Naive thymus-derived CD4-positive, alpha-beta T cell (primary cell): ENCODE results near the gene TPI1. TPM values are rescaled to one million over a fixed set of nuclear protein-coding genes. Genes with fewer than 3 reads are reported as not detected.
A peak's percentile ranks its signal among the peaks of the same experiment; 100 is the strongest.

Source experiments
- ATAC-seq: fragments of 150-1000 bp; cut with Tn5 transposase; 2 replicates; pipeline ENCODE4 v1.10.0; 2021; ENCODE audit warnings: mild to moderate bottlenecking, moderate library complexity
- CTCF ChIA-PET: fragments of 350-600 bp; sonication (Branson Sonifier 250); formaldehyde crosslinking; loops from one replicate; lab custom pipeline; 2021; ENCODE audit warnings: antibody characterized with exemption; lab: Charles Lee
- POLR2A ChIA-PET: fragments of 350-600 bp; sonication (Branson Sonifier 250); formaldehyde crosslinking; loops from one replicate; lab custom pipeline; 2021; ENCODE audit warnings: antibody characterized with exemption, inconsistent platforms; lab: Charles Lee
- DNase-seq, 9 donors: peaks; one replicate each; pipeline versions ENCODE4 v3.0.0 to v3.0.0-alpha.2; 2020 to 2022; ENCODE audit warnings: mixed read lengths in 1 of 9
- H3K27ac ChIP-seq: one replicate; pipeline ENCODE4 v1.7.0; 2013; ENCODE audit warnings: mild to moderate bottlenecking, low read depth, low read length, moderate library complexity
- H3K27me3 ChIP-seq, 2 donors: one replicate each; pipeline ENCODE4 v1.7.0; 2013; ENCODE audit warnings: low read length in 2 of 2, mild to moderate bottlenecking in 2 of 2, moderate library complexity in 2 of 2; ENCODE audit not compliant: control insufficient read depth in 2 of 2, insufficient read depth in 2 of 2
- H3K36me3 ChIP-seq, 3 experiments: 1 replicate in 2 of 3; 2 replicates in 1 of 3; pipeline ENCODE4 v1.7.0; 2013; ENCODE audit warnings: low read length in 3 of 3, mild to moderate bottlenecking in 3 of 3, moderate library complexity in 1 of 3; ENCODE audit not compliant: insufficient read depth in 3 of 3, control insufficient read depth in 2 of 3
- H3K4me1 ChIP-seq, 2 donors: one replicate each; pipeline ENCODE4 v1.7.0; 2013; ENCODE audit warnings: low read length in 2 of 2, mild to moderate bottlenecking in 2 of 2, moderate library complexity in 1 of 2; ENCODE audit not compliant: control insufficient read depth in 2 of 2, insufficient read depth in 2 of 2
- H3K4me3 ChIP-seq: 2 replicates; pipeline ENCODE4 v1.7.0; 2013; ENCODE audit warnings: mild to moderate bottlenecking, low read length
- H3K9me3 ChIP-seq, 3 experiments: 1 replicate in 2 of 3; 2 replicates in 1 of 3; pipeline ENCODE4 v1.7.0; 2013; ENCODE audit warnings: low read length in 3 of 3; ENCODE audit not compliant: control insufficient read depth in 2 of 3
- H3K27ac Mint-ChIP-seq, 9 donors: one replicate each; pipeline ENCODE4 v1.8.0; 2020 to 2022; ENCODE audit warnings: mixed read lengths in 9 of 9, mild to moderate bottlenecking in 8 of 9, moderate library complexity in 5 of 9, inconsistent platforms in 2 of 9
- H3K27me3 Mint-ChIP-seq, 5 donors: one replicate each; pipeline ENCODE4 v1.8.0; 2021 to 2022; ENCODE audit warnings: mixed read lengths in 5 of 5, mild to moderate bottlenecking in 1 of 5
- H3K36me3 Mint-ChIP-seq, 5 donors: one replicate each; pipeline ENCODE4 v1.8.0; 2020 to 2022; ENCODE audit warnings: mixed read lengths in 5 of 5, mild to moderate bottlenecking in 3 of 5, inconsistent platforms in 1 of 5
- H3K4me1 Mint-ChIP-seq, 7 donors: one replicate each; pipeline ENCODE4 v1.8.0; 2020 to 2022; ENCODE audit warnings: mixed read lengths in 7 of 7, mild to moderate bottlenecking in 3 of 7, inconsistent platforms in 1 of 7
- H3K4me3 Mint-ChIP-seq, 10 donors: one replicate each; pipeline ENCODE4 v1.8.0; 2020 to 2022; ENCODE audit warnings: mild to moderate bottlenecking in 10 of 10, mixed read lengths in 10 of 10, moderate library complexity in 6 of 10, inconsistent platforms in 2 of 10
- H3K9me3 Mint-ChIP-seq, 11 donors: one replicate each; pipeline ENCODE4 v1.8.0; 2020 to 2022; ENCODE audit warnings: mixed read lengths in 11 of 11, mild to moderate bottlenecking in 4 of 11, inconsistent platforms in 1 of 11, moderate library complexity in 1 of 11
- intact Hi-C, 2 donors: fragments of 100-400 bp; cut with micrococcal nuclease; formaldehyde crosslinking; loops; one replicate each; pipeline ENCODE4 v1.15.1; 2023
- polyA plus RNA-seq, 2 donors: library from polyadenylated mRNA; unstranded; fragments of 300-500 nt; fragmentation: Illumina TruSeq; gene quantifications; one replicate each; pipeline ENCODE4 v1.2.3, GENCODE V29; 2021
- total RNA-seq, 6 experiments: library from RNA in 5 of 6; stranded (reverse) in 5 of 6; gene quantifications; 1 replicate in 5 of 6; 2 replicates in 1 of 6; pipeline ENCODE4 v1.2.3 and lab custom pipeline; 2021 to 2026

The TPI1 gene
- total and polyA plus RNA-seq, 7 experiments from 2014 or later = 89.7 to 1,293 (median 163) TPM

GRCh38 chr12:6855322-6855721, 12.0 kb upstream of the TPI1 start:
- H3K4me1 Mint-ChIP-seq = peaks cover 18 to 36% (median 29%) of the 10 kb centered on the region in 7 donors
- CTCF ChIA-PET = interaction anchor here (0.7 to 5.3 kb wide), 2 partner anchors 14 to 17 kb away, joined by 4 to 40 read pairs; partner anchors contain the start of gene SPSB2
- intact Hi-C loops = no loop called here
- H3K36me3 ChIP-seq = peaks cover 25 to 52% (median 32%) of the 10 kb centered on the region in 3 experiments
- H3K27ac ChIP-seq = no peak overlapping the region
- peaks cover 9 to 35% (median 13%) of the 10 kb centered on the region in 5 donors for H3K36me3 Mint-ChIP-seq
- POLR2A ChIA-PET = interaction anchor here (0.7 to 2.4 kb wide), 3 partner anchors 17 to 213 kb away, joined by 3 to 8 read pairs (median 4); partner anchors contain the start of genes SPSB2 and ZNF384
- no peak for ATAC-seq
- no peaks in the 10 kb centered on the region for H3K27me3 Mint-ChIP-seq
- no peaks in the 10 kb centered on the region for H3K27me3 ChIP-seq
- no peak overlapping the region for H3K4me3 ChIP-seq
- H3K4me3 Mint-ChIP-seq = no peak overlapping the region
- H3K27ac Mint-ChIP-seq = peak overlapping the region in 1 of 9 donors; percentile 75
- peaks cover 16 to 18% of the 10 kb centered on the region in 2 donors for H3K4me1 ChIP-seq
- no peaks in the 10 kb centered on the region for H3K9me3 ChIP-seq
- no peak for DNase-seq
- no peaks in the 10 kb centered on the region for H3K9me3 Mint-ChIP-seq

DNA sequence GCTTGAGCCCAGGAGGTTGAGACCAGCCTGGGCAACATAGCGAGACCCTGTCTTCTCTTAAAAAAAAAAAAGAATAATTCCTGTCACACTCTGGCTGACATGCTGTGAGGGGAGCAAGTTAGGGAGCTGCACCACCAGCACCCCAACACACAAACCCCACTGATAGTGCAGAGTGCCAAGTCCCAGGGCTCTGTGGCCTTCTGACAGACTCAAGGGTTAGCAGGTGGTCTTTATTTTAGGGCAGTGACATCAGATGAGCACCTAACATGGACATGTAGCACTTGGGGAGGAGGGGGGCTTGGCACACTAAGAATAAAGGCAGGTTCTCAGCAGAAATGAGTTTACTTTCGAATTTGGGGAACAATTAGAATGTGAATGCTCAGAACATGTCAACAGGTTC, 8.5 kb upstream of the TPI1 start:
- Histone ChIP-seq H3K4me1 (peaks cover 0 to 8% of the 10 kb centered on the region in 2 donors), H3K36me3 (peaks cover 34 to 85% (median 50%) of the 10 kb centered on the region in 3 experiments), H3K4me3 (no peak overlapping the region), H3K27ac (no peak overlapping the region), H3K9me3 (no peaks in the 10 kb centered on the region), H3K27me3 (no peaks in the 10 kb centered on the region)
- no peak overlapping the region for H3K27ac Mint-ChIP-seq
- DNase-seq (no peak), ATAC-seq (no peak)
- intact Hi-C loops = no loop called here
- ChIA-PET CTCF (interaction anchor here (2.7 kb wide), 1 partner anchor 10 kb away, joined by 14 read pairs; no protein-coding TSS in a partner anchor), POLR2A (interaction anchor here (0.7 to 2.4 kb wide), 4 partner anchors 10 to 85 kb away, joined by 3 to 8 read pairs (median 3); partner anchors contain the start of genes C12orf57 and RNU7-1)
- no peak overlapping the region for H3K4me3 Mint-ChIP-seq
- no peaks in the 10 kb centered on the region for H3K9me3 Mint-ChIP-seq
- no peaks in the 10 kb centered on the region for H3K27me3 Mint-ChIP-seq
- peaks cover 5 to 22% (median 15%) of the 10 kb centered on the region in 7 donors for H3K4me1 Mint-ChIP-seq
- H3K36me3 Mint-ChIP-seq = peaks cover 18 to 55% (median 29%) of the 10 kb centered on the region in 5 donors

- DNase-seq = no peak
- no peaks in the 10 kb centered on the region for H3K27me3 ChIP-seq
- no peak overlapping the region for H3K27ac ChIP-seq
- no peak overlapping the region for H3K4me3 ChIP-seq
- no peak for ATAC-seq
- POLR2A ChIA-PET = interaction anchor here (0.9 to 2.4 kb wide), 2 partner anchors 12 to 84 kb away, joined by 3 to 8 read pairs; partner anchors contain the start of genes C12orf57 and RNU7-1
- Mint-ChIP-seq H3K4me3 (no peak overlapping the region), H3K27ac (no peak overlapping the region), H3K9me3 (no peaks in the 10 kb centered on the region), H3K4me1 (peaks cover 0 to 13% (median 3%) of the 10 kb centered on the region in 7 donors), H3K27me3 (no peaks in the 10 kb centered on the region), H3K36me3 (peaks cover 18 to 59% (median 30%) of the 10 kb centered on the region in 5 donors)
- no peaks in the 10 kb centered on the region for H3K9me3 ChIP-seq
- H3K4me1 ChIP-seq = no peaks in the 10 kb centered on the region
- intact Hi-C loops = no loop called here
- peaks cover 34 to 97% (median 50%) of the 10 kb centered on the region in 3 experiments for H3K36me3 ChIP-seq
- CTCF ChIA-PET = interaction anchor here (0.8 to 2.7 kb wide), 2 partner anchors 9 to 12 kb away, joined by 3 to 14 read pairs; no protein-coding TSS in a partner anchor
Measured at GRCh38 chr12:6860116-6860515, 7.2 kb upstream of the TPI1 start.

GRCh38 chr12:6860942-6861341, 6.4 kb upstream of the TPI1 start:
- no peaks in the 10 kb centered on the region for H3K27me3 Mint-ChIP-seq
- H3K27ac Mint-ChIP-seq = peak overlapping the region in 1 of 9 donors; percentile 30
- no peak overlapping the region for H3K4me3 Mint-ChIP-seq
- peaks cover 18 to 55% (median 33%) of the 10 kb centered on the region in 5 donors for H3K36me3 Mint-ChIP-seq
- ATAC-seq (no peak), DNase-seq (no peak)
- no peaks in the 10 kb centered on the region for H3K9me3 Mint-ChIP-seq
- CTCF ChIA-PET = interaction anchor here (1.2 to 2.7 kb wide), 3 partner anchors 8 to 17 kb away, joined by 3 to 14 read pairs (median 3); no protein-coding TSS in a partner anchor
- Histone ChIP-seq H3K27me3 (no peaks in the 10 kb centered on the region), H3K4me1 (no peaks in the 10 kb centered on the region), H3K36me3 (peaks cover 34 to 91% (median 50%) of the 10 kb centered on the region in 3 experiments), H3K27ac (no peak overlapping the region), H3K9me3 (no peaks in the 10 kb centered on the region), H3K4me3 (no peak overlapping the region)
- intact Hi-C loops = no loop called here
- H3K4me1 Mint-ChIP-seq = peaks cover 3 to 10% (median 5%) of the 10 kb centered on the region in 7 donors
- POLR2A ChIA-PET = interaction anchor here (0.6 to 1.2 kb wide), 4 partner anchors 8 to 74 kb away, joined by 3 to 5 read pairs (median 4); partner anchors contain the start of gene SPSB2

DNA sequence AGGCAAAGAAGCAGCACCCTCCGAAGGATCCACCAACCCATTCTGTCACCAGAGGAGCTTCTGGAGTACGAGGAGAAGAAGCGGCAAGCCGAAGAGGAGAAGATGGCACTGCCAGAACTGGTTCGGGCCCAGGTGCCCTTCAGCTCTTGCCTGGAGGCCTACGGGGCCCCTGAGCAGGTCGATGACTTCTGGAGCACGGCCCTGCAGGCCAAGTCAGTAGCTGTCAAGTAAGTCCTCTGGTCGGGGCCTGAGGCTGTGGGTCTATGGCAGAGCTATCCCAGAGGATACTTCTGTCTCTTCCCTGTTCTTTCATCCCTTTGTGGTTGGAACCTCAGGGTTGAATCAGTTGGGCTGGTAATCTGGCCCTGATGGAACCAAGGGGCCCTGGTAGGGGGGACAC, 5.9 kb upstream of the TPI1 start:
- ATAC-seq (no peak), DNase-seq (no peak)
- H3K27me3 Mint-ChIP-seq = no peaks in the 10 kb centered on the region
- no peaks in the 10 kb centered on the region for H3K9me3 ChIP-seq
- no peak overlapping the region for H3K27ac ChIP-seq
- no peaks in the 10 kb centered on the region for H3K9me3 Mint-ChIP-seq
- CTCF ChIA-PET = interaction anchor here (1.2 to 2.7 kb wide), 3 partner anchors 7 to 17 kb away, joined by 3 to 14 read pairs (median 3); no protein-coding TSS in a partner anchor
- no peaks in the 10 kb centered on the region for H3K4me1 ChIP-seq
- POLR2A ChIA-PET = interaction anchor here (1.1 to 1.2 kb wide), 3 partner anchors 8 to 11 kb away, joined by 3 to 5 read pairs (median 4); partner anchors contain the start of gene SPSB2
- no peak overlapping the region for H3K4me3 Mint-ChIP-seq
- peak overlapping the region in 1 of 9 donors; percentile 30 for H3K27ac Mint-ChIP-seq
- H3K36me3 ChIP-seq = peaks cover 34 to 87% (median 47%) of the 10 kb centered on the region in 3 experiments
- peaks cover 18 to 53% (median 36%) of the 10 kb centered on the region in 5 donors for H3K36me3 Mint-ChIP-seq
- intact Hi-C loops = no loop called here
- H3K4me3 ChIP-seq = no peak overlapping the region
- peaks cover 3 to 10% (median 5%) of the 10 kb centered on the region in 7 donors for H3K4me1 Mint-ChIP-seq
- H3K27me3 ChIP-seq = no peaks in the 10 kb centered on the region

- DNase-seq = no peak
- H3K27ac Mint-ChIP-seq = peak overlapping the region in 2 of 9 donors; percentile 74 to 80
- intact Hi-C loops = no loop called here
- peaks cover 4 to 5% of the 10 kb centered on the region in 2 donors for H3K4me1 ChIP-seq
- H3K36me3 ChIP-seq = peaks cover 21 to 75% (median 38%) of the 10 kb centered on the region in 3 experiments
- H3K4me1 Mint-ChIP-seq = peaks cover under 1 to 11% (median 4%) of the 10 kb centered on the region in 7 donors
- no peaks in the 10 kb centered on the region for H3K27me3 ChIP-seq
- H3K36me3 Mint-ChIP-seq = peaks cover 10 to 37% (median 30%) of the 10 kb centered on the region in 5 donors
- no peaks in the 10 kb centered on the region for H3K9me3 ChIP-seq
- ATAC-seq = no peak
- ChIA-PET CTCF (interaction anchor here (0.5 to 1.0 kb wide), 4 partner anchors 9 to 555 kb away, joined by 3 to 5 read pairs (median 4); no protein-coding TSS in a partner anchor), POLR2A (interaction anchor here (6.5 kb wide), 1 partner anchor 10 kb away, joined by 90 read pairs; the partner anchor contains the start of genes CDCA3 and USP5)
- no peak overlapping the region for H3K4me3 Mint-ChIP-seq
- H3K27ac ChIP-seq = no peak overlapping the region
- no peaks in the 10 kb centered on the region for H3K9me3 Mint-ChIP-seq
- no peak overlapping the region for H3K4me3 ChIP-seq
- H3K27me3 Mint-ChIP-seq = no peaks in the 10 kb centered on the region
Measured at GRCh38 chr12:6863033-6863432, 4.3 kb upstream of the TPI1 start.
